Mucosa of descending colon (tissue), 3 donors: ENCODE measurements around the gene AKR1E2. TPM values are rescaled to one million over a fixed set of nuclear protein-coding genes. Genes with fewer than 3 reads are reported as not detected.

Experiments
- ATAC-seq: fragments of 200-7000 bp; cut with Tn5 transposase; one replicate; pipeline ENCODE4 v1.9.1; 2020; ENCODE audit warnings: mild to moderate bottlenecking, moderate library complexity
- DNase-seq, 3 donors: peaks; one replicate each; pipeline ENCODE4 v3.0.0-alpha.2; 2020
- H3K36me3 ChIP-seq: fragments of 200-600 bp; one replicate; pipeline ENCODE4 v1.8.0; 2021; ENCODE audit warnings: low read depth, mild to moderate bottlenecking
- H3K4me1 ChIP-seq: fragments of 200-600 bp; one replicate; pipeline ENCODE4 v1.8.0; 2021; ENCODE audit warnings: low read depth, mild to moderate bottlenecking
- H3K4me3 ChIP-seq: fragments of 200-600 bp; one replicate; pipeline ENCODE4 v1.8.0; 2021; ENCODE audit warnings: mild to moderate bottlenecking
- H3K9me3 ChIP-seq: fragments of 200-600 bp; one replicate; pipeline ENCODE4 v1.8.0; 2021; ENCODE audit warnings: mild to moderate bottlenecking
- intact Hi-C, 2 donors: fragments of 100-400 bp; cut with DNase I in 1 of 2; cut with micrococcal nuclease in 1 of 2; formaldehyde crosslinking; loops; one replicate each; pipeline versions ENCODE4 v1.11.0 to v1.11.1; 2022; cut with DNase I, micrococcal nuclease
- total RNA-seq, 3 donors: library from RNA; stranded (reverse); fragmentation: NEBNext Ultra II Directional in 2 of 3; extraction: Animal tissue kit (Norgen Biotek cat#: 25700) in 2 of 3; gene quantifications; one replicate each; pipeline versions ENCODE4 v1.2.1 to v1.2.4, GENCODE V29; 2021 to 2023
- TF ChIP-seq, protein P1 (sequence below): fragments of 200-600 bp; IDR thresholded peaks from one replicate; pipeline ENCODE4 v1.8.0; 2022; ENCODE audit warnings: antibody characterized with exemption, mild to moderate bottlenecking
- donor health status: DM: no; HTN: no; CAD: no; lungs with moderate emphysema.
- donor health status: DM: no; HTN: no; CAD: no.
- donor health status: DM: no; HTN: yes; CAD: no.

AKR1E2 gene
- total RNA-seq, 3 donors from 2014 or later = 6.7 to 20.4 (median 8.0) TPM

- Histone ChIP-seq H3K9me3 (no peaks in the 10 kb centered on the region), H3K36me3 (no peaks in the 10 kb centered on the region), H3K4me1 (no peaks in the 10 kb centered on the region), H3K4me3 (no peak overlapping the region)
- ATAC-seq (no peak), DNase-seq (no peak)
- intact Hi-C loops = no loop called here
- TF ChIP-seq, protein P1, sequence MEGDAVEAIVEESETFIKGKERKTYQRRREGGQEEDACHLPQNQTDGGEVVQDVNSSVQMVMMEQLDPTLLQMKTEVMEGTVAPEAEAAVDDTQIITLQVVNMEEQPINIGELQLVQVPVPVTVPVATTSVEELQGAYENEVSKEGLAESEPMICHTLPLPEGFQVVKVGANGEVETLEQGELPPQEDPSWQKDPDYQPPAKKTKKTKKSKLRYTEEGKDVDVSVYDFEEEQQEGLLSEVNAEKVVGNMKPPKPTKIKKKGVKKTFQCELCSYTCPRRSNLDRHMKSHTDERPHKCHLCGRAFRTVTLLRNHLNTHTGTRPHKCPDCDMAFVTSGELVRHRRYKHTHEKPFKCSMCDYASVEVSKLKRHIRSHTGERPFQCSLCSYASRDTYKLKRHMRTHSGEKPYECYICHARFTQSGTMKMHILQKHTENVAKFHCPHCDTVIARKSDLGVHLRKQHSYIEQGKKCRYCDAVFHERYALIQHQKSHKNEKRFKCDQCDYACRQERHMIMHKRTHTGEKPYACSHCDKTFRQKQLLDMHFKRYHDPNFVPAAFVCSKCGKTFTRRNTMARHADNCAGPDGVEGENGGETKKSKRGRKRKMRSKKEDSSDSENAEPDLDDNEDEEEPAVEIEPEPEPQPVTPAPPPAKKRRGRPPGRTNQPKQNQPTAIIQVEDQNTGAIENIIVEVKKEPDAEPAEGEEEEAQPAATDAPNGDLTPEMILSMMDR = no peak
Observed at GRCh38 chr10:4887501-4887900, 61.5 kb downstream of the AKR1E2 start.

GRCh38 chr10:4888236-4888635 lies 62.2 kb downstream of the AKR1E2 start:
- Histone ChIP-seq H3K4me3 (no peak overlapping the region), H3K4me1 (no peaks in the 10 kb centered on the region), H3K9me3 (no peaks in the 10 kb centered on the region), H3K36me3 (no peaks in the 10 kb centered on the region)
- TF ChIP-seq, protein P1 = no peak
- ATAC-seq (no peak), DNase-seq (no peak)
- intact Hi-C loops = no loop called here

- Histone ChIP-seq H3K4me1 (no peaks in the 10 kb centered on the region), H3K36me3 (no peaks in the 10 kb centered on the region), H3K4me3 (no peak overlapping the region), H3K9me3 (no peaks in the 10 kb centered on the region)
- intact Hi-C loops = no loop called here
- TF ChIP-seq, protein P1 = no peak
- DNase-seq (no peak), ATAC-seq (no peak)
Observed at GRCh38 chr10:4889959-4890358, 64.0 kb downstream of the AKR1E2 start.

- Histone ChIP-seq H3K4me1 (no peaks in the 10 kb centered on the region), H3K4me3 (no peak overlapping the region), H3K36me3 (no peaks in the 10 kb centered on the region), H3K9me3 (no peaks in the 10 kb centered on the region)
- DNase-seq = no peak
- intact Hi-C loops = no loop called here
- ATAC-seq = no peak
- TF ChIP-seq, protein P1 = no peak
Observed at GRCh38 chr10:4892681-4893080, 66.7 kb downstream of the AKR1E2 start.

DNA sequence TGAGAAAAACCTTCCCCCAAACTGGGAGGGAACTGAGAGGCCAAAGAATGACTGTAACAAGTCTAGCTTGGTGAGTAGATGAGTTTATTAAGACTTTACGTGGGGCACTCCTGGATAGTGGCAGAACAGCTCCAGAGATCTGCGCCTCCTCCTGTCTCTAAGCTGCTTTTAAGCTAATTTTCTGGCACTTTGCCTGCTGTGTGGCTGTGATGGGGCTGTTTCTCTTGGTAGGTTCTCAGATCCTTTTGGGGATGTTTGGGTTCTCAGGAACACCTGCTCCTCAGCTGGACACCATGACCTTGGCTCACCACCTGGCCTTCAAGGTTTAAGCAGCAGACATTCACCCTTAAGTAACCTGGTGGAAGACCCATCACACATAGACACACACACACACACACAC lies 68.3 kb downstream of the AKR1E2 start:
- H3K4me3 ChIP-seq = no peak overlapping the region
- H3K36me3 ChIP-seq = no peaks in the 10 kb centered on the region
- intact Hi-C loops = no loop called here
- DNase-seq (no peak), ATAC-seq (no peak)
- TF ChIP-seq, protein P1 = no peak
- H3K9me3 ChIP-seq = no peaks in the 10 kb centered on the region
- no peaks in the 10 kb centered on the region for H3K4me1 ChIP-seq

Other genes starting within 250 kb of the AKR1E2 start
- gene AKR1C1, start 137.2 kb downstream of the AKR1E2 start, total RNA-seq = 10 to 100 TPM; 28.4 to 66.9 (median 38.3) TPM
- gene AKR1C2, start 177.7 kb downstream of the AKR1E2 start, total RNA-seq = 10 to 100 TPM; 19.5 to 39.7 (median 20.0) TPM